ENCODE data around the gene EIF4E.
"Not testable (repeated sequence)": the region's sequence is repeated elsewhere in the genome, so short reads cannot be mapped to it uniquely, and the experiment has no call there.

EIF4E gene, protein sequence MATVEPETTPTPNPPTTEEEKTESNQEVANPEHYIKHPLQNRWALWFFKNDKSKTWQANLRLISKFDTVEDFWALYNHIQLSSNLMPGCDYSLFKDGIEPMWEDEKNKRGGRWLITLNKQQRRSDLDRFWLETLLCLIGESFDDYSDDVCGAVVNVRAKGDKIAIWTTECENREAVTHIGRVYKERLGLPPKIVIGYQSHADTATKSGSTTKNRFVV

DNA sequence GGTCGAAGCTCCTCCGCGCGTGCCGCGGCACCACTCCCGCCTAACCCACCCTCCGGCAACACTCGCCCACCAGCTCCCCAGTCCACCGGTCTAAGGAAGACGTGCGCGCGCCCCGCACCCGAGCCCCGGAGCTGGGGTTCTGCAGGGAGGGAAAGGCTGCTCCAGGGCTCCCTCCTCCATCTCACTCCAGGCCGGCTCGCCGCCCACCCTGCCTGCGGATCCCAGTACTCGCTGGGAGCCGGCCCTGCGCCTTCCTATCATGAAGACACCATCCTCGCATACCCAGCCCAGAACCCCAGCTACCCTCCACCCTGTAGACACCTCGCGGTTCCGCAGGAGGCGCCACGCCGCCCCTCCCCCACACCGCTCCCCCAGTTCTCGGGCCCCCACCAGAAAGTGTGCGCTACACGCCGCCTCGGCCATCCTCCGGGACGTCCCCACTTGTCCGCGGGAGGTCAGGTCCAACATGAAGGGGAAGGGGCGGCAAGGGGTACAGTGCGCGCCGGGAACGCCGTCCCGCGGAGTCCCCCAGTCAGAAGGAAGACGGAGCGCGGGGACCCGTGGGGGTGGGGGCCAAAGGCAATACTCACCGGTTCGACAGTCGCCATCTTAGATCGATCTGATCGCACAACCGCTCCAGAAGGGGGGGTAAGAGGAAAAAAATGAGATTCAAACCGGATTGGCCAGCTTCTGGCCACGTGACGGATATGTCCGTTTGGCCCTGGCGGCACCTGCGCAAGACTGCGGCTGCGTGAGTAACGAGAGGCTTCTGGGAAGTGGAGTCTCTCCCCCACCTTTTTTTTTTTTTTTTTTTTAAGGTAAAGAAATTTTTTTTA, at the start of gene EIF4E:
Gene EIF4E, minus strand, starts transcription at position 629 of the 836 bp plus-strand sequence. Its CDS starts 21 bp downstream, at position 608.
- DNase-seq: peak; percentile 82

DNA sequence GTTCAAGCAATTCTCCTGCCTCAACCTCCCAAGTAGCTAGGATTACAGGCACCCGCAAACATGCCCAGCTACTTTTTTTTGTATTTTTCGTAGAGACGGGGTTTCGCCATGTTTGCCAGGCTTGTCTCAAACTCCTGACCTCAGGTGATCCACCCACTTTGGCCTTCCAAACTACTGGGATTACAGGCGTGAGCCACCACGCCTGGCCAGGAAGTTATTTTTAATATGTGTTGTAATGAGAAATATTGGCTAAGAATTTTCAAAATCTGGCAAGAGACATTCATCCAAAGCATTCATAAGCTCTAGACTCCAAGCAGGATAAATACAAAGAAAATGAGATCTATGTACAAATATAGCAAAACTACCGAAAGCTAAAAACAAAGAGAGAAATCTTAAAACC, 48.6 kb upstream of the EIF4E start:
- DNase-seq: no peak

DNA sequence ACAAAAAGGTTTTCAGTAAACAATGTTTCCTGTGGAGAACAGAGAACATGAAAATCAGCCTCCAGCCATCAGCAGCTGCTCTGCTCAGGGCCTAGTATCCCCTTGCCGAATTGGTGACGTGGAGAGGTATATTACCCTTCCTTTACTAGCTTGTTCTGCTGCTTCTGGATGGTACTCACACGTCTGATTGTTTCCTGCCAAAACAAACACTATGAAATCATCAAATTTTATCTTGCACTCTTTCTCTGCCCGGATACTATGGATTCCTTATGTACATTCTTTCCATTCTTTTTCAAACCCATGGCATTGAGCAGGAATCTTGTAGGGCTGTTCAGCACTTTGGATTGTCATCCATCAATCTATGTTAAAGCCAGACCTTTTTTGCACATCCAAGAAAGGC, 47.8 kb upstream of the EIF4E start:
- no peak for DNase-seq

DNA sequence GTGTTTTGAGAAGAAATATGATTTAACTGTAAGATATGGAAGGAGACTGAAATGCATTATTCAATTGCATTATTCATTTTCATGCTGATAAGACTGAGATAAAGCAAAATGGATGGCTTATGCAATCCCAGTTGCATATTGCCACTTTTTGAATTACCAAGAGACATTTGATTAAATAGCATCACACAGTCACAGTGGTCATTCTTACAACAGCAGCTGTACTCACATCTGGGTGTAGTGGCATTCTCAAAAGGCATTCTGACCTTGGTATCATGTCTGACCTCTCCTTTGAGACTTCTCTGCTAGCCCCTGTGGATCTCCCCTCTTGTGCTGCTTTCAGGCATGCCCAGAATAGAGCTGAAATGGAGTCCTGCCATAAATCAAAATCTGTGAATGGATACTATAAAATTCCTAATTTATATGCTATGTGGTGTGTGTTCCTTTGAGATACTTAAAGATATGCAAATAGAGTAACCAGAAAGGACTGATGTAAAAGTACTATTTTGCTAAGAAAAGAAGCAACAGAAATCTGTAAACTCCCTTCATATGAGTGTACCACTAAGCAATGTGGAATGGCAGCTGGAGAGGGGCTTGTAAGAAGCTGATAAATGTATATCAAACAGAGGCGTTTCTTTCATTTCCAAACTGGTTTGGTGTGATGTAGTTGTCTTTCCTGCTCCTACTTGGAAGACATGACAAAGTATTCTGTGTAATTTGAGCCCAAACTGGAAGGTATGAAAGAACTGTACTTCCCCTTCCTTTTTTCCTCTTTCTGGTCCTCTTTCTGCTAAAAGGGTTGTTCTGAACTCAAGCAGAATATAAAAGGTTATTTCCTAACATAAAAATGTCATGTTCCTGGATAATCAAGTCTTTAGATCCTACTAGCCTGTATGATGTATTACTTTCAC, 41.2 kb upstream of the EIF4E start:
- no peak for DNase-seq

DNA sequence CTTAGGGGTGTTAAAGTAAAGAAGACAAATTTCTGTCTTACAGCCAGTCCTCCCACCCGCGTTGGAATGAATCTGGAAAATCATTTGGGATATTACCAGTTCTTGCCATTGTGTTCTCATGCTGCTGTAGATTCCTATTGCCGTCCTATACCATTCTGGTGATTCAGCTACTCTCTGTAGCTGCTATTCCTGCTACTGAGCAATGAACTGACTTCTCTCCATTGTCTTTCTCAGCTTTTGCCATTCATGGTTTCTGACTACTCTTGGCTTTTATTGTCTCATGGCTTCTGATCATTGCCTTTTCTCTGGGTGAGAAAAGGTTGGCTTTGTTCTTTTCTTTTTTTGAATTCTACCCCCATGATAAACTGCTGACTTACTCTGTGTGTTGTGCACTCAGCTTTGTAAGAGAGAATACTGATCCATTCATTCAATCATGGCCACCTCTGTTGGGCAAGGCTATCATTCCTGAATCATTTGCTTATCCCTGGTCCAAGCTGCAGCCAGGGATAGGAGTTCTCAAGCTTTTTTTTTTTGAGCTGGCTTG, 38.9 kb upstream of the EIF4E start:
- no peak for DNase-seq

DNA sequence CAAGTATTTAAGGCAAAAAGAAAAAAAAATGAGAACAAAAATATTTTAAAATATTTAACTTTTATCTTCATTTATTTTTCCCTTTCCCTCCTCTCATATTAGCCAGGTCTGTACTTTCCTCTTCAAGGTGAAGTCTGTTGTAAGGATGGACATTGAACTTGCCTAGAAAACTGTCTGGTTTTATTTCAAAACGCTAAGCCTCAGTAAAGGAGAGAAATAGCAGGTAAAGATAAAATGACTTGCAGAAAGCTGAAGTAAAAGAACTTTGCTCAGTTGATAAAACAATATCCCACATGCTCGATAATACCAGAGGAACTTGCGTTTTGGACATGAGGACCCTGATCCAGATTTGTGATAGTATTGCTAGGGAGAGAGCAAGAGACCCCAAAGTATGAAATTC, 38.0 kb upstream of the EIF4E start:
- no peak for DNase-seq

DNA sequence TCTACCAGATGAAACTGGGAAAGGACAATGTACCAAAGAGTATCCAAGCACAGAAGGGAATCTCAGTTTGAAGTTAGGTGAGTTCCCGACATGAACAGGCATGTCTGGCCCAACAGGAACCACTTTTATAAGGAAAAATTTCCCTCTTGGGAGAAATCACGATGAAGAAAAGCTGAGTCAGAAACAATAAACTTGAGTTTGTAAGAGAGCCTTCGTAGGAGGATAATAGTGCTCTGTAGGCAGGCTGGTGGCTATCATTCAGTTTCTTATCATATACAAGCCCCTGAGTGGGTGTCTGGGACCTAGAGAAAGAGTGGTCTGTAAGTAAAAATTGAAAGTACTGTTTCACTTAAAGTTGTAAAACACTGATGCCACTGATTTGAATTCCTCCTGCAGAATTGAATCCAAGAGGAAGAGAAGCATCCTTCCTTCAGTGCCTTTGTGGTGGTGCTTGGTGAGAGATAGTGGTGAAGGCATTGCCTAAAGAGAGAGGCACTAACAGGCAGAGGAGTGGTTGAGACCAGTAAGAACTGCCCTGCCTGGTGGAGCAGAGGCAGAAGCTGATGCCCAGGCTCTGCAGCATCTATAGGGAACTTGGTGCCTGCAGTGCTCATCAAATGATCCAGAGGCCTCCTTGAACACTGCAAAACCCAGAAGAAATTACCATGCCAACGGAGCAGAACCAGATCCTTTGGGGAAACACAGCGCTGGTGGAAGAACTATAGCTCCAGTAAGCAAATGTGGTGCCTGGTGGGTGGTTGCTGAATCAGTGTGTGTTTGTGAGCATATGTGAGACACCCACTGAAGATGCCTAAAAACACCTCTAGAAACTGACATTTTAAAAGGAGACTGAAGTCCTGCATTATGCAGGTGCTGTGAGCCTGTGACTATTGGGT, 34.9 kb upstream of the EIF4E start:
- no peak for DNase-seq

DNA sequence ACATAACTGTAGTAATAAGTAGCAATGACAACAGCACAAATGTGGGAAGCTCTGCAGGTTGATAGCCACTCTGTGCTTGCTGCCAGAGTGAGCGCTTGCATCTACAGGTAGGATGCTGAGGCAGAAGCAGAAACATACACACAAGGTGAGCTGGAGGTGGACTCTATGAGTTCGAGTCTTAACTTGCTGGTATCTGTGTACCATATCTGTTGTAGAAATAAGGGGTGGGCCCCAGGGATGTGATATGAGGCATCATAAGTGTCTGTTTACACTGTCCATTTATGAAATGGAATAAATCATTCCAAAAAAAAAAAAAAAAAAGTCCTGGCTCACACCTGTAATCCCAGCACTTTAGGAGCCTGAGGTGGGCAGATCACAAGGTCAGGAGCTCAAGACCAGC, 32.8 kb upstream of the EIF4E start:
- DNase-seq: no peak

DNA sequence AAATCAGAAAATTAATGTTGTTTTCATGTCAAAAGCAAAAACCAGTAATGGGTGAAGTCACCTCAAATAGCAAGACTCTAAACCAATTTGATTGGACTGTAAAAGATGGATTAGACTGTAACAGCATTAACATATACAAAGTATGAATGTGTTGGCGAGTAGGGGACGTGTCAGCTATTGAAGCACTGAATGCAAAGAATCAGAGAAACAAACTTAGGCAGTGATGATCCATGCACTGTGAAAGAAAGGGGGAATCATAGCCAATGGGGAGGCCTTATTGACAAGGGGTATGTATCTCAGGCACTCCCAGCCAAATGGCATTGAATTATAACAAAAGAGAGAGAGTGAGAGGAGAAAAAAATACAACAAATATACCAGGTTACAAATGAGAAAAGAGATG, 30.5 kb upstream of the EIF4E start:
- no peak for DNase-seq

DNA sequence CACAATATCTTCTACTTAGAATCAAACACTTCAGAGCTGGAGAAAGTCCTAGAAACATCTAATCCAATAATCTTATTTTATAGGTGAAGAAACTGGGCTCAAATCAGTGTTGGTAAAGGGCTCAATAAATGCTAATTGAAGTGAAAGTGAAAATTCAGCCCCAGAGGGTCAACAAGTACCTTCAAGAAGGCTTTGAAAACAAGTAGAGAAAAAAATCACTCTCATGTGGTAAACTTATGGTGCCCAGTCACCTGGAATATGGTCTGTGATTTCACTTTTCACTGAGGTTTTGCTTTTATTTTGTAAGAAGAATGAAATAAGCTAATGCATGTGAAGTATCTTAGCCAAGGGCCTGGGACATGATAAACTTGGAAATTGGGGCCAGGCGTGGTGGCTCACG, 29.1 kb upstream of the EIF4E start:
- no peak for DNase-seq

DNA sequence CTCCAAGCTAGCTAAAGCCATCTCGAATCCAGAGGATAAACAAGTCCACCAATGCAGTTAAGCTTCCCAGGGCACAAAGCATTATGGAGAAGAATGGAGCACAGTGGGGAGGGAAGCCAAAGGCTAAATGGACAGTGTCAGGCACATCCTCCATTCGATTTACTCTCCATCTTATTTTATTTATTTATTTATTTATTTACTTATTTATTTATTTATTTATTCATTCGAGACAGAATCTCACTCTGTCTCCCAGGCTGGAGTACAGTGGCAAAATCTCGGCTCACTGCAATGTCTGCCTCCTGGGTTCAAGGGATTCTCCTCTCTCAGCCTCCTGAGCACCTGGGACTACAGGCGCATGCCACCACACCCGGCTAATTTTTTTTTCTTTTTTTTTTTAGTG, 26.3 kb upstream of the EIF4E start:
- no peak for DNase-seq

DNA sequence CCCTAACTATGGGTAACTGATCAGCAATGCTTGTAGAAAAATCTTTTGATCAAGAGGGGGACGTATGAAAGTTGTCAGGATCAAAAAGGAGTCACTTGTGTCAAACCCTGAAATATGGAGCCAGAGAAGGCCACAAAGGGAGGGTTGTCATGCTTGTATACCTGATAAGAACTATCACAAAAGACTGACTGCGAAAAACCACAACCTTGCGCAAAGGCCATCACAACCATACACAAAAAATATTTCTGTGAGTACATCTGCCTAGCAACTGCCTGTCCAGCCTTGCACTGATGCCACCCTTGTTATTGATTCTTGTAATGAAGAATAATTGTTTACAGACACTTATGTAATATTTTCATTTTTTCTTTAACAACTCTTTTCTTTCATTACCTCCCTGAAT, 22.8 kb upstream of the EIF4E start:
- DNase-seq: no peak

DNA sequence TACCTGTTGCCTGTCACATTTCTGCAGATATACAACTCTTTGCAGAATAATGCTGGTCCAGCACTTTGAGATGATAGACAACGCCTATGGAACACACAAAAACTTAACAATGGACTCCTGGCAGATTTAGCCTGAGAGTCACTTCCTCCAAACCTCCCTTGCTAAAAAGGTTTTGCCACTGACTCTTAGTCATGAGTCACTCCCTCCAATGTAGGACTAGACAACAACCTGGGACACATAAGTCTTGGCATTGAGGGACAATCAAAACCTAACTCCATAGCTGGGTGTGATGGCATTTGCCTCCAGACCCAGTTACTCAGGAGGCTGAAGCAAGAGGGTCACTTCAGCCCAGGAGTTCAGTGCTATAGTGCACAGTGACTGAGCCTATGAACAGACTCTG, 22.0 kb upstream of the EIF4E start:
- DNase-seq: no peak

DNA sequence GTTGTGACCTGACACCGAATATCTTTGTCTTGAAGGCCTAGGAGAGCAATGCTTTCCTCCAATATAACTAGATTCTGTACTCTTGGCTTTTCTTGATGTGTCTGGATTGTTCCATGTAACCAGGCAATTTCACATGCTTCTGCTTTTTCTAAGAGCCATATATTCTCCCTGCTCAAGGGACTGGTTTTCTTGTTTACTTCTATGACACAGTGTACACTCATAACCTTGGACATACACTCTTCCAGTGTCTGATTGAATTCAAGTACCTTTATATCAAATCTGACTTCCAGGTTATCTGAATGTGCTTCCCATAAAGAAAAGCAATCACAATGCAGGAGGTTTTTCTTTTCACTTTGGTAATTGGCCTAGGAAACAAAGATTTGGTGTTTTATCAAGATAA, 17.4 kb upstream of the EIF4E start:
- DNase-seq: no peak

DNA sequence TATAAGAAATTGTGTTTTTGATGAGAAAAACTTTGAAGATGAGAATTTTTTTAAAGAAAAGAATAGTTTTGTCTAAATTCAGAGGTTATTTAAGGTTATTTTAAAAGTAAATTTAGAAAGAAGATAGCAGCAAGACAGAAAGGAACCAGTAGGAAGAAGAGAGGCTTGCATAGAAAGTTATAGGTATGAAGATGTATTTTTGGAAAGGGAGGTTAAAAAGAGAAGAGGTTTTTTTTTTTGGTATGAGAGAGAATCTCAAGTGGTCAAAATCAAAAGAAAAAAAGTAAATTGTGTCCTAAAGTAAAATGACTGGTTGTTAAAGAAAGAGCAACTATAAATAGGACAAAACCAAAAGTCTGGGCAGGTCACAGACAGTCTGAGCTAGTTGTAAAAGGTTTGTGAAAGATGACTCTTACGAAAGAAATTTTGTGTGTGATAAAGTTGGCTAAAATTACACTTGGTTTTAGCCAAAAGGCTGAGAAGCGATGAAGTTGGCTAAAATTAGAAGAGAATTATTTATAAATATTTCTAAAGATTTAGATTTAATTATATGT, 16.4 kb upstream of the EIF4E start:
- no peak for DNase-seq

DNA sequence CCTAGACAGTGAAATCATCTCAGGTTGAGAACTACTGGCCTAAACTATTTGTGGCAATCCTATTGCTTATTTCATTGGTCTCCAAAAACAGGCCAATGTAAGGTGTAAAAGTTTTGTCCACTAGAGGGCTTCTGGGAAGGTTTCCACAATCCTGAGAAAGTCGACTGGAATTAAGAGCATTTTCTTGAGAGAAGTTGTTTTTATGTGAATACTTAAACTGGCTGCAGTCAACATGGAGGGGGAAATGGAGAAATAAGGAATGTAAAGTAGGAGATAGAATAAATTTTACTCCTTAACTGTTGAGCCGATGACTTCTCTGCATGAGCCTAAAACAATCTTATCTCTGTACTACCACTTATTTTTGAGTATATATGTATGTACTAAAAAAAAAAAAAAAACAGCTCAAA, 11.0 kb upstream of the EIF4E start:
- DNase-seq: no peak

DNA sequence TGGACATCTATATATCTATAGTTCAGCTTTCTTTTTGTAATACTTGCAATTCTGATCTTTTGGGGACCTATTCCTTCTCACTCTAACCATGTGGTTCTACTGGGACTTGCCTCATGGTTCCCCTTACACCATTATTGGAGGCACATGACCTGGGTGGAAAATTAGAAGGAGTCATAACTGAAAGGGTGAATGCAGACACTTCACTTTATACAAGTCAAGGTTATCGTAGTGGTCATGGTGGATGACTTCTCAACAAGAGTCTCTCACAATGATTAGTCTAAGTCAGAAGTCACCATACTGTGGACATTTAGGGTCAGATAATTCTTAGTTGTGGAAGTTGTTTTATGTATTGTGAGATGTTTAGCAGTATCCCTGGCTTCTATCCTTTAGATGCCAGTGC, 10.5 kb upstream of the EIF4E start:
- DNase-seq: no peak

DNA sequence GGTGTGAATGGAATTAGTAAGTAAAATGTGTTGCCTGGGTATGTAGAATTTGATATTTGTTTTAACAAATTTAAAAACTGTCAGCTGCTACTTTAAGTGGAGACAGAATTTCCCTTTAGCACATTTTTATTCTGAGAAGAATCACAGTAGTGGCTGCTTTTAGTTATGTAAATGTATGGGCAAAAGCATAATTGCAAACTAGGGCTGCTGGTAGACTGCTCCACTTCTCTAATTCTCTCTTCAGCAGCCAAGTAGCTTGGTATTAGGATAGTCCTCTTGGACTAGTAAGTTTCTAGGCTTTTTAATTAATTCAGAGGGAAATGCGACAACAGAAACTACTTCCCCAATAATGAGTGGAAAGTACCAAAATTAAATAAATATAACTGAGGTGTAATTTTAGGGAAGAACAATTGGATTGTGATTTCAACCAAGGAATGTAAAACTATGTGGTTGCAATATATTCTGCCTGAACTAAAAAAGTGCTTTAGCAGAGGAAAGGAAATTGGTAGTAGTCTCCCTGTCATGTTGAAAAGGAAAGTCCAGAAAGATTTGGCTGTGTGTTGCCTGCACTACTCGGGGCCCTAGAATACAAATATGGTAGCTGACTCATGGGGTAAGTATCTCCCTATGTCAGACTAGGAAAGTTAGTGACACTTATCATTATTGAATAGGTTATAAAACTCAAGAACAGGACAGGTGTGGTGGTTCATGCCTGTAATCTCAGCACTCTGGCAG, 9.2 kb upstream of the EIF4E start:
- no peak for DNase-seq

DNA sequence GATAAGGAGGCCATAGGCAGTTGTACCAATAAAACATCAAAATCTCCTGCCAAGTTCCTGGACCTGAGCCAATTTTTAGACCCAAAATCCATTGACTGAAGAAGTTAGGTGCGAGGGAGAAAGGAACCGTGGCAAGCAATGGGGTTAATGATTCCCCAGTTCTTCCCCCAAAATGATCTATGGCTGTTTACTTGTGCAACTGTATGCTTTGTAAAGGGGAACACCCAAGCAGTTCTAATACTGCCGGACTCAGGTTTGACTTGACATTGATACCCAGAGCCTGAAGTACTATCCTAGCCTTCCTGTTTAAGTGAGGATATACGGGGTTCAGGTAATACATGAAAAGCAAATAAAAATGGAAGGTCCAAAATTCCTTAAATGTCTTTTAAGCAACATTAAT, 6.7 kb upstream of the EIF4E start:
- DNase-seq: no peak

DNA sequence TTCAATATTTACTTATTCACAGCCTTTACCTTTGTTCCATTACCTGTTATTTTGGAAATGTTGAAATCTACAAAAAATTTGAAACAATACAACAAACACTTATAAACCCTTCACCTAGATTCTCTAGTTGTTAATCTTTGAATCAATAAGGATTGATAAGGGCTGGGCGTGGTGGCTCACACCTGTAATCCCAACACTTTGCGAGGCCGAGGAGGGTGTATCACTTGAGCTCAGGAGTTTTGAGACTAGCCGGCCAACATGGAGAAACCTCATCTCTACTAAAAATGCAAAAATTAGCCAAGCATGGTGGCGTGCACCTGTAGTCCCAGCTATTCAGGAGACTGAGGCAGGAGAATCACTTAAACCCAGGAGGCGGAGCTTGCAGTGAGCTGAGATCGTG, 5.9 kb upstream of the EIF4E start:
- DNase-seq: not testable (repeated sequence)

DNA sequence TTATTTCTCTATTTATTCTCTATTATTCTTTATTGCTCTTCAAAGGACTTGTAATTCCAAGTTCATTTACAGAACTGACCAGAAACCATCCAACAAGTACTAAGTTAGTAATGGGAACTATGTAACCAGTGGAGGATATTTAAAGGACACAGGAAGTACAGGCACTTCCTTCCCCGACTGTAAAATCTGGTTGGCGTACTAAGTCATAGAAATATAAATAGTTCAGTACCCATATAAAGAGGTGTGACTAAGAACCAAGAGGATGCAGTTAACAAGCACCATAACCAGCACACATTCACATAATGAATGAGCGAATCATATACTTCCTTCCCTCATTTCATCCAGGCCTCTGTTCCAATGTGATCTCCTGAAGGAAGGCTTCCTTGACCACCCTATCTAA, 3.6 kb upstream of the EIF4E start:
- DNase-seq: no peak
